Endothelial cell of umbilical vein (primary cell): ENCODE data around the gene CAMSAP1. TPM values are rescaled to one million over a fixed set of nuclear protein-coding genes. Genes with fewer than 3 reads are reported as not detected.

ENCODE experiments used
- BruUV-seq: library from RNA; stranded (reverse); fragments of 400-500 nt; replicated peaks from 2 replicates; lab custom pipeline; 2021; lab: Mats Ljungman, UMichigan
- CTCF ChIA-PET: fragments of 300-600, 350-600 bp; sonication (Branson Sonifier 250); formaldehyde crosslinking; loops from one replicate; lab custom pipeline; 2021; ENCODE audit warnings: antibody characterized with exemption, inconsistent platforms; lab: Charles Lee
- POLR2A ChIA-PET: fragments of 300-600, 350-600 bp; sonication (Branson Sonifier 250); formaldehyde crosslinking; loops from one replicate; lab custom pipeline; 2021; ENCODE audit warnings: antibody characterized with exemption, inconsistent platforms; lab: Charles Lee
- DNase-seq: peaks from one replicate; pipeline ENCODE4 v3.0.0-alpha.2; 2011; ENCODE audit warnings: low read depth, low spot score
- FAIRE-seq: peaks from 2 replicates; lab custom pipeline; 2011; peaks lifted over from hg19 to GRCh38; lab: Jason Lieb, UNC
- H2AFZ ChIP-seq: 2 replicates; pipeline ENCODE4 v1.6.0; 2012; ENCODE audit warnings: low read depth, low read length, control low read depth, inconsistent platforms
- H3K27ac ChIP-seq: 2 replicates; pipeline ENCODE4 v1.5.1; 2011; ENCODE audit warnings: low read depth, mild to moderate bottlenecking, control low read depth, low read length, moderate library complexity; ENCODE audit not compliant: insufficient read depth
- H3K27me3 ChIP-seq, 2 experiments: 2 replicates each; pipeline versions ENCODE4 v1.6.0 to v1.6.1; 2011; ENCODE audit warnings: low read length in 2 of 2, mixed read lengths in 1 of 2; ENCODE audit not compliant: control insufficient read depth in 2 of 2, insufficient read depth in 2 of 2
- H3K36me3 ChIP-seq, 2 experiments: 2 replicates in 1 of 2; 3 replicates in 1 of 2; pipeline ENCODE4 v1.5.1; 2011; ENCODE audit warnings: low read length in 2 of 2, mild to moderate bottlenecking in 1 of 2, moderate library complexity in 1 of 2; ENCODE audit not compliant: control insufficient read depth in 2 of 2, insufficient read depth in 2 of 2; ENCODE audit errors: extremely low read depth in 1 of 2
- H3K4me1 ChIP-seq: 3 replicates; pipeline ENCODE4 v1.5.1; 2011; ENCODE audit warnings: mild to moderate bottlenecking, low read length; ENCODE audit not compliant: control insufficient read depth, insufficient read depth; ENCODE audit errors: extremely low read depth
- H3K4me2 ChIP-seq: 2 replicates; pipeline ENCODE4 v1.6.1; 2011; ENCODE audit warnings: low read length, control low read depth, mixed read lengths; ENCODE audit not compliant: insufficient read depth
- H3K4me3 ChIP-seq, 3 experiments: fragments of 200-600 bp in 1 of 3; sonication (generic), shearing (Covaris generic) in 1 of 3; replicated peaks in 1 of 3; 2 replicates each; pipeline ENCODE4 v1.5.1; 2011 to 2016; ENCODE audit warnings: control low read depth in 3 of 3, low read length in 3 of 3, mild to moderate bottlenecking in 2 of 3, inconsistent platforms in 1 of 3, low read depth in 1 of 3, moderate library complexity in 1 of 3; ENCODE audit not compliant: insufficient read depth in 1 of 3
- H3K79me2 ChIP-seq: 2 replicates; pipeline ENCODE4 v1.6.0; 2012; ENCODE audit warnings: low read length, inconsistent platforms; ENCODE audit not compliant: control insufficient read depth, insufficient read depth
- H3K9ac ChIP-seq: replicated peaks from 2 replicates; pipeline ENCODE3; 2011; ENCODE audit warnings: low read length, control low read depth; ENCODE audit not compliant: insufficient read depth; ENCODE audit errors: extremely low read depth
- H3K9me1 ChIP-seq: replicated peaks from 3 replicates; pipeline ENCODE4 v1.6.0; 2011; ENCODE audit warnings: mild to moderate bottlenecking, low read length; ENCODE audit not compliant: control insufficient read depth, insufficient read depth; ENCODE audit errors: extremely low read depth
- H3K9me3 ChIP-seq: replicated peaks from 2 replicates; pipeline ENCODE4 v1.5.1; 2012; ENCODE audit warnings: low read length, inconsistent platforms; ENCODE audit not compliant: control insufficient read depth, insufficient read depth
- H4K20me1 ChIP-seq: replicated peaks from 2 replicates; pipeline ENCODE3; 2011; ENCODE audit warnings: mild to moderate bottlenecking, low read length; ENCODE audit not compliant: control insufficient read depth, insufficient read depth; ENCODE audit errors: extremely low read depth
- EZH2 ChIP-seq: IDR thresholded peaks from 2 replicates; pipeline ENCODE4 v1.6.1; 2012; ENCODE audit warnings: borderline replicate concordance, low read depth, mild to moderate bottlenecking, moderate library complexity, low read length, inconsistent platforms; ENCODE audit not compliant: severe bottlenecking
- FOS ChIP-seq: IDR thresholded peaks from 2 replicates; pipeline ENCODE4 v1.6.1; 2011; ENCODE audit warnings: mild to moderate bottlenecking, low read length, moderate library complexity, borderline replicate concordance; ENCODE audit not compliant: insufficient read depth
- GATA2 ChIP-seq: IDR thresholded peaks from 2 replicates; pipeline ENCODE4 v1.7.0; 2011; ENCODE audit warnings: low read depth, mild to moderate bottlenecking, moderate library complexity, mixed read lengths, low read length; ENCODE audit not compliant: insufficient read length, insufficient read depth
- JUN ChIP-seq: IDR thresholded peaks from 2 replicates; pipeline ENCODE4 v1.6.1; 2011; ENCODE audit warnings: borderline replicate concordance, low read depth; ENCODE audit not compliant: insufficient read length, insufficient read depth
- MAX ChIP-seq: IDR thresholded peaks from 2 replicates; pipeline ENCODE4 v1.6.1; 2011; ENCODE audit not compliant: insufficient read depth, insufficient read length
- MYC ChIP-seq: IDR thresholded peaks from one replicate; pipeline ENCODE4 v1.6.1; 2011; ENCODE audit warnings: mild to moderate bottlenecking, low read depth, low read length
- POLR2A ChIP-seq: IDR thresholded peaks from 2 replicates; pipeline ENCODE4 v1.6.1; 2012; ENCODE audit warnings: low read depth, mild to moderate bottlenecking, control low read depth, low read length
- POLR2AphosphoS5 ChIP-seq: IDR thresholded peaks from 2 replicates; pipeline ENCODE4 v1.6.1; 2012; ENCODE audit warnings: low read depth, mild to moderate bottlenecking, control low read depth, low read length, moderate library complexity; ENCODE audit not compliant: insufficient read depth
- dilution Hi-C: fragments of 300-500 bp; cut with MboI; formaldehyde crosslinking; loops from one replicate; pipeline ENCODE4 v1.15.0; 2019; ENCODE audit warnings: low sequenced_read_pairs; ENCODE audit not compliant: extremely low pct_ligation_motif_present
- intact Hi-C: fragments of 100-400 bp; cut with micrococcal nuclease; formaldehyde crosslinking; loops from one replicate; pipeline ENCODE4 v1.10.0; 2022
- polyA plus RNA-seq, 4 experiments: library from polyadenylated mRNA; depleted of rRNA in 3 of 4; stranded (reverse) in 3 of 4; unstranded in 1 of 4; fragments of >200 nt; gene quantifications; 2 replicates each; pipeline versions ENCODE4 v1.2.1 to v1.2.3, GENCODE V29; 2011 to 2012; ENCODE audit warnings: missing spikeins in 1 of 4
- total RNA-seq: library from RNA; stranded (reverse); gene quantifications from 2 replicates; pipeline ENCODE4 v1.2.3, GENCODE V29; 2021
- TF ChIP-seq, protein P1 (sequence below), 2 donors: IDR thresholded peaks; 1 replicate in 1 of 2; 2 replicates in 1 of 2; pipeline ENCODE4 v1.5.1; 2011; ENCODE audit warnings: low read length in 2 of 2, mild to moderate bottlenecking in 2 of 2, moderate library complexity in 2 of 2, control low read depth in 1 of 2, inconsistent platforms in 1 of 2, low read depth in 1 of 2; ENCODE audit not compliant: insufficient read depth in 1 of 2; ENCODE audit errors: extremely low read depth in 1 of 2

Gene CAMSAP1
- total and polyA plus RNA-seq, 2 donors (not counting 3 experiments of a cell fraction or from before 2014, with no cell fraction given), result 8.1 to 25.5 TPM

- TF ChIP-seq EZH2 (no peak), POLR2A (no peak), GATA2 (no peak), FOS (no peak), MAX (no peak), JUN (no peak), POLR2AphosphoS5 (no peak), MYC (no peak)
- TF ChIP-seq, protein P1, sequence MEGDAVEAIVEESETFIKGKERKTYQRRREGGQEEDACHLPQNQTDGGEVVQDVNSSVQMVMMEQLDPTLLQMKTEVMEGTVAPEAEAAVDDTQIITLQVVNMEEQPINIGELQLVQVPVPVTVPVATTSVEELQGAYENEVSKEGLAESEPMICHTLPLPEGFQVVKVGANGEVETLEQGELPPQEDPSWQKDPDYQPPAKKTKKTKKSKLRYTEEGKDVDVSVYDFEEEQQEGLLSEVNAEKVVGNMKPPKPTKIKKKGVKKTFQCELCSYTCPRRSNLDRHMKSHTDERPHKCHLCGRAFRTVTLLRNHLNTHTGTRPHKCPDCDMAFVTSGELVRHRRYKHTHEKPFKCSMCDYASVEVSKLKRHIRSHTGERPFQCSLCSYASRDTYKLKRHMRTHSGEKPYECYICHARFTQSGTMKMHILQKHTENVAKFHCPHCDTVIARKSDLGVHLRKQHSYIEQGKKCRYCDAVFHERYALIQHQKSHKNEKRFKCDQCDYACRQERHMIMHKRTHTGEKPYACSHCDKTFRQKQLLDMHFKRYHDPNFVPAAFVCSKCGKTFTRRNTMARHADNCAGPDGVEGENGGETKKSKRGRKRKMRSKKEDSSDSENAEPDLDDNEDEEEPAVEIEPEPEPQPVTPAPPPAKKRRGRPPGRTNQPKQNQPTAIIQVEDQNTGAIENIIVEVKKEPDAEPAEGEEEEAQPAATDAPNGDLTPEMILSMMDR (IDR thresholded peaks at IDR 0.05; ENCODE audit: extremely low read depth in 1 of 2, insufficient read depth in 1 of 2, low read depth in 1 of 2, low read length in 2 of 2), result no peak
- Histone ChIP-seq H3K79me2 (peaks cover 8% of the 10 kb centered on the region), H3K4me2 (no peak overlapping the region), H3K9ac (no peak overlapping the region), H3K9me3 (no peaks in the 10 kb centered on the region), H4K20me1 (no peaks in the 10 kb centered on the region), H3K9me1 (no peaks in the 10 kb centered on the region), H3K36me3 (peaks cover 22 to 60% of the 10 kb centered on the region in 2 experiments), H3K4me1 (no peaks in the 10 kb centered on the region), H2AFZ (no peak overlapping the region), H3K27me3 (no peaks in the 10 kb centered on the region), H3K4me3 (no peak overlapping the region), H3K27ac (no peak overlapping the region)
- POLR2A ChIA-PET, result no interaction called here
- CTCF ChIA-PET, result interaction anchor here (1.2 kb wide), 1 partner anchor 8 kb away, joined by 3 read pairs; no protein-coding TSS in a partner anchor
- DNase-seq, result no peak
- no peak for FAIRE-seq
- no TSS peak for BruUV-seq
- intact Hi-C loops, result no loop called here
- dilution Hi-C loops, result no loop called here
Measured at GRCh38 chr9:135821116-135821515, 86.2 kb downstream of the CAMSAP1 start.
